Tibial nerve (tissue), 3 donors: ENCODE data around the gene TMED3.

Experiments used
- EP300 ChIP-seq, 2 donors: sonication (generic); formaldehyde crosslinking; IDR thresholded peaks; one replicate each; pipeline ENCODE4 v1.6.1; 2017; ENCODE audit warnings: antibody characterized with exemption in 2 of 2, mild to moderate bottlenecking in 1 of 2
- POLR2A ChIP-seq, 2 donors: fragments of 450-650 bp; IDR thresholded peaks; one replicate each; pipeline ENCODE4 v1.6.1; 2017; ENCODE audit warnings: antibody characterized with exemption in 2 of 2, mild to moderate bottlenecking in 2 of 2, moderate library complexity in 2 of 2

DNA sequence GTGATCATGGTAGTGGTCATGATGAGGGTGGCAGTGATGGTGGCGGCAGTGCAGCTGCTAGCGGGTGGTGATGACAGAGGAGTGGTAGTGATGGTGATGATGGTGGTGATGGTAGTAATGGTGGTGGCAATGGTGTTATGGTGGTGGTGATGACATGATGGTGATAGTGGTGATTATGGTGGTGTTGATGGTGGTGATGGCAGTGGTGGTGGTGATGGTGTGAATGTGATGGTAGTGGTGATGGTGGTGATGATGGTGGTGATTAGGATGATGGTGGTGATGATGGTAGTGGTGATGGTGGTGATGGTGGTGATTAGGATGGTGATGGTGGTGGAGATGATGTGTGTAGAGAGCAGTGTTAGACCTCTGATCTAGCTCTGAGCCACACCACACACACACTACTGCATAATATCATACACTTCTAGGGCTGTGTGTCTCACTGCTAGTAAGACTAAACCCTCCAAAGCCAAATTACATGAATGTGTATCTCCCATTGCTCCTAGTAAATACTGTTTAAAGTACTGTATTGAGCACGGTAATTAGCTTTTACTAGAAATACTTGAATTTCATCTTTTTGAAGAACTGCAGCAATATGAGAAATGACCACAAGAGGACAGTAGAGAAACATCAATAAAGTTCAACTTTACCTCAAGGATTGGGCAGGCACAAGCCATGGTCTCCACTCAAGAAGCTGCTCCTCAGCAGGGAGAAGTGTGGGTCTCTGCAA lies 28.8 kb downstream of the TMED3 start:
- TF ChIP-seq EP300 (IDR thresholded peaks at IDR 0.05) (no peak), POLR2A (IDR thresholded peaks at IDR 0.05) (no peak)
